ENCODE data around the gene SIGLEC8.

The SIGLEC8 gene

GRCh38 chr19:51491586-51491985 lies 33.3 kb upstream of the SIGLEC8 start:
- Histone ChIP-seq H3F3A (ENCODE audit: low read depth) (no peaks in the 10 kb centered on the region), H3K9ac (ENCODE audit: low read depth, low read length, poor library complexity, severe bottlenecking) (no peak overlapping the region), H3K4me3 (ENCODE audit: low read length, poor library complexity, severe bottlenecking) (no peak overlapping the region), H3K79me2 (ENCODE audit: insufficient read depth, low read length) (no peaks in the 10 kb centered on the region), H3K4me2 (ENCODE audit: low read depth, low read length, poor library complexity, severe bottlenecking) (no peak overlapping the region), H4K20me1 (ENCODE audit: insufficient read depth, low read length, poor library complexity, severe bottlenecking) (no peaks in the 10 kb centered on the region), H3K9me3 (ENCODE audit: insufficient read depth, low read depth, low read length) (no peaks in the 10 kb centered on the region), H3K36me3 (ENCODE audit: insufficient read depth, low read length) (no peaks in the 10 kb centered on the region), H3K27me3 (ENCODE audit: insufficient read depth, low read length, poor library complexity, severe bottlenecking) (no peaks in the 10 kb centered on the region), H3K9me2 (replicated peaks; ENCODE audit: low read depth, low read length) (no peaks in the 10 kb centered on the region), H3K4me1 (ENCODE audit: insufficient read depth, low read length, poor library complexity, severe bottlenecking) (no peaks in the 10 kb centered on the region), H2AFZ (ENCODE audit: low read length) (no peak overlapping the region)
- TF ChIP-seq, protein P1, sequence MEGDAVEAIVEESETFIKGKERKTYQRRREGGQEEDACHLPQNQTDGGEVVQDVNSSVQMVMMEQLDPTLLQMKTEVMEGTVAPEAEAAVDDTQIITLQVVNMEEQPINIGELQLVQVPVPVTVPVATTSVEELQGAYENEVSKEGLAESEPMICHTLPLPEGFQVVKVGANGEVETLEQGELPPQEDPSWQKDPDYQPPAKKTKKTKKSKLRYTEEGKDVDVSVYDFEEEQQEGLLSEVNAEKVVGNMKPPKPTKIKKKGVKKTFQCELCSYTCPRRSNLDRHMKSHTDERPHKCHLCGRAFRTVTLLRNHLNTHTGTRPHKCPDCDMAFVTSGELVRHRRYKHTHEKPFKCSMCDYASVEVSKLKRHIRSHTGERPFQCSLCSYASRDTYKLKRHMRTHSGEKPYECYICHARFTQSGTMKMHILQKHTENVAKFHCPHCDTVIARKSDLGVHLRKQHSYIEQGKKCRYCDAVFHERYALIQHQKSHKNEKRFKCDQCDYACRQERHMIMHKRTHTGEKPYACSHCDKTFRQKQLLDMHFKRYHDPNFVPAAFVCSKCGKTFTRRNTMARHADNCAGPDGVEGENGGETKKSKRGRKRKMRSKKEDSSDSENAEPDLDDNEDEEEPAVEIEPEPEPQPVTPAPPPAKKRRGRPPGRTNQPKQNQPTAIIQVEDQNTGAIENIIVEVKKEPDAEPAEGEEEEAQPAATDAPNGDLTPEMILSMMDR (conservative IDR thresholded peaks at IDR 0.05; ENCODE audit: low read length) = no peak
- TF ChIP-seq EZH2phosphoT487 (IDR thresholded peaks at IDR 0.05; ENCODE audit: borderline replicate concordance) = no peak

DNA sequence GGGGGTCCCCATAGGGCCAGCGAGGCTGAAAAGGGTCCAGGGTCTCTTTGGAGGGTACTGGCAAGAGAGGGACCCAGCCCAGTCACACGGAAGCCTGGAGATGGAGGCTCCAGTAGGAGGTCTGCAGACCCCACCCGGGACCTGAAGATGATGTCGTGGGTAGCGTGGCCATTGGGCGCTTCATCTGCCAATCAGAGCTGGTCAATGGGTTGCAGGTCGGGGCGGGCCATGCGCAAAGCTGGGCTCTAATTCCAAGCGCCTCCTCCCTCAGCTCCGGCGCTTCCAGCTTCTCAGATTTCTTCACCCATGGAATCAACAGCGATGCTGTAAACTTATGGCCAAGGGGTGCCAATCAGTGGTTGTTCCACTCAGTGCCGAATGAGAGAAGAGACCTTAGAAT lies 32.4 kb upstream of the SIGLEC8 start:
- H3K4me3 ChIP-seq (ENCODE audit: low read length, poor library complexity, severe bottlenecking) = no peak overlapping the region
- no peak overlapping the region for H3K9ac ChIP-seq (ENCODE audit: low read depth, low read length, poor library complexity, severe bottlenecking)
- H3F3A ChIP-seq (ENCODE audit: low read depth) = no peaks in the 10 kb centered on the region
- no peaks in the 10 kb centered on the region for H3K9me2 ChIP-seq (replicated peaks; ENCODE audit: low read depth, low read length)
- no peaks in the 10 kb centered on the region for H3K79me2 ChIP-seq (ENCODE audit: insufficient read depth, low read length)
- no peak overlapping the region for H2AFZ ChIP-seq (ENCODE audit: low read length)
- no peaks in the 10 kb centered on the region for H3K9me3 ChIP-seq (ENCODE audit: insufficient read depth, low read depth, low read length)
- TF ChIP-seq, protein P1 (conservative IDR thresholded peaks at IDR 0.05; ENCODE audit: low read length) = no peak
- no peak for TF ChIP-seq EZH2phosphoT487 (IDR thresholded peaks at IDR 0.05; ENCODE audit: borderline replicate concordance)
- H3K27me3 ChIP-seq (ENCODE audit: insufficient read depth, low read length, poor library complexity, severe bottlenecking) = no peaks in the 10 kb centered on the region
- H3K4me2 ChIP-seq (ENCODE audit: low read depth, low read length, poor library complexity, severe bottlenecking) = no peak overlapping the region
- no peaks in the 10 kb centered on the region for H4K20me1 ChIP-seq (ENCODE audit: insufficient read depth, low read length, poor library complexity, severe bottlenecking)
- H3K36me3 ChIP-seq (ENCODE audit: insufficient read depth, low read length) = no peaks in the 10 kb centered on the region
- no peaks in the 10 kb centered on the region for H3K4me1 ChIP-seq (ENCODE audit: insufficient read depth, low read length, poor library complexity, severe bottlenecking)

GRCh38 chr19:51489113-51489512 lies 30.9 kb upstream of the SIGLEC8 start:
- H3K9me3 ChIP-seq (ENCODE audit: insufficient read depth, low read depth, low read length) = no peaks in the 10 kb centered on the region
- no peak overlapping the region for H2AFZ ChIP-seq (ENCODE audit: low read length)
- no peak overlapping the region for H3K4me3 ChIP-seq (ENCODE audit: low read length, poor library complexity, severe bottlenecking)
- no peaks in the 10 kb centered on the region for H3F3A ChIP-seq (ENCODE audit: low read depth)
- H3K9ac ChIP-seq (ENCODE audit: low read depth, low read length, poor library complexity, severe bottlenecking) = no peak overlapping the region
- no peaks in the 10 kb centered on the region for H4K20me1 ChIP-seq (ENCODE audit: insufficient read depth, low read length, poor library complexity, severe bottlenecking)
- no peak overlapping the region for H3K4me2 ChIP-seq (ENCODE audit: low read depth, low read length, poor library complexity, severe bottlenecking)
- H3K36me3 ChIP-seq (ENCODE audit: insufficient read depth, low read length) = no peaks in the 10 kb centered on the region
- no peaks in the 10 kb centered on the region for H3K79me2 ChIP-seq (ENCODE audit: insufficient read depth, low read length)
- TF ChIP-seq, protein P1 (conservative IDR thresholded peaks at IDR 0.05; ENCODE audit: low read length) = no peak
- TF ChIP-seq EZH2phosphoT487 (IDR thresholded peaks at IDR 0.05; ENCODE audit: borderline replicate concordance) = no peak
- H3K9me2 ChIP-seq (replicated peaks; ENCODE audit: low read depth, low read length) = no peaks in the 10 kb centered on the region
- no peaks in the 10 kb centered on the region for H3K4me1 ChIP-seq (ENCODE audit: insufficient read depth, low read length, poor library complexity, severe bottlenecking)
- H3K27me3 ChIP-seq (ENCODE audit: insufficient read depth, low read length, poor library complexity, severe bottlenecking) = no peaks in the 10 kb centered on the region
